HFFc6 (cell line): Measurements from ENCODE around the gene CDC42BPA. TPM values are rescaled to one million over a fixed set of nuclear protein-coding genes. Genes with fewer than 3 reads are reported as not detected.

ENCODE experiments used
- DNase-seq: peaks from one replicate; pipeline ENCODE4 v3.0.0-alpha.2; 2018
- H3K27ac Mint-ChIP-seq: 2 replicates; pipeline ENCODE4 v1.8.0; 2020; ENCODE audit warnings: mild to moderate bottlenecking, mixed read lengths
- H3K27me3 Mint-ChIP-seq: 2 replicates; pipeline ENCODE4 v1.8.0; 2021; ENCODE audit warnings: mild to moderate bottlenecking, moderate library complexity, mixed read lengths; ENCODE audit not compliant: insufficient read depth
- H3K36me3 Mint-ChIP-seq: 2 replicates; pipeline ENCODE4 v1.8.0; 2021; ENCODE audit warnings: low read depth, mixed read lengths
- H3K4me1 Mint-ChIP-seq: 2 replicates; pipeline ENCODE4 v1.8.0; 2020; ENCODE audit warnings: low read depth, mixed read lengths
- H3K4me3 Mint-ChIP-seq: 2 replicates; pipeline ENCODE4 v1.8.0; 2020; ENCODE audit warnings: mild to moderate bottlenecking, moderate library complexity, mixed read lengths
- H3K9me3 Mint-ChIP-seq: 2 replicates; pipeline ENCODE4 v1.8.0; 2020; ENCODE audit warnings: mild to moderate bottlenecking, mixed read lengths
- total RNA-seq, 6 experiments: library from RNA; stranded (reverse); fragmentation: NEBNext Ultra II Directional; extraction: Animal tissue kit (Norgen Biotek cat#: 25700); gene quantifications; 2 replicates in 1 of 6; 3 replicates in 5 of 6; pipeline ENCODE4 v1.2.3, GENCODE V29; 2021
- TF ChIP-seq, protein P1 (sequence below): fragments of 200-600 bp; sonication (generic); IDR thresholded peaks from 2 replicates; pipeline ENCODE4 v1.5.0; 2021; ENCODE audit warnings: antibody characterized with exemption, mild to moderate bottlenecking

CDC42BPA gene
- total RNA-seq, 6 experiments from 2014 or later = 32.8 to 37.8 (median 35.8) TPM

DNA sequence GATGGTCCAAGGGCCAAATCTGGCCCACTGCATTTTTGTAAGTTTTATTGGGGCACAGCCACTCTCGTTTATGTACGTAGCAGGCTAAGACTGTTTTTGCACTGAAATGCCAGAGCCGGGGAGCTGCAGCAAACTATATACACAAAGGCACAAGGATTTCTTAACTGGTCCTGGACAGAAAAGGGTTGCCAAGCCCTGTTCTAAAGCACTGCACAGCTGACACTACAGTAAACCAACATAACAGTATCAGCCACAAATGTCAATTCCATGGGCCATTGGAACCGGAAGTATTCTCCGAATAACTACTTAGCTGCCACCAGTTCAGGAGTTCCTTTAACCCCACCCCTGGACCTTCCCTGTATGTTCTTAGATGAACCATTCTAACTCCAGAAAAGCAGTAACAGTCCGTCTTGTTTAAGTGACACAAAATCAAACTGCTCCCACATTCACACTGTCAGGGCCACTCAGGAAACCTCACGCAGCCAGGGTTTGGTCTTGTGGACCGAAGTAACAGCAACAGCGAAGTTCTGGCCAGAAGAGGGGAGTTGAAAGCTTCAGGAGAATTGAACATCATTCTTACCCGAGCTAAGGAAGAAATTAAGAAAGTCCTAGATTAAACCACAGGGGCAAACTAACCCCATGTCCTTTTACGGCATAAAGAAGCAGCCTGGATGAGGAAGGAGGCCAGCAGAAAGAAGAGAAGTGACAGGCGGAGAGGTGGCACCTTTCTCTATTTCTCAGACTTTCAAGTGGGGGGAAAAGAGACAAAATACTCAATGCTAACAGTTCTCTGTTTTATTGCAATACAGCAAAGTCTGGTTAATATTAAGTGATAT, 329.0 kb downstream of the CDC42BPA start:
- H3K4me3 Mint-ChIP-seq = no peak overlapping the region
- TF ChIP-seq, protein P1, sequence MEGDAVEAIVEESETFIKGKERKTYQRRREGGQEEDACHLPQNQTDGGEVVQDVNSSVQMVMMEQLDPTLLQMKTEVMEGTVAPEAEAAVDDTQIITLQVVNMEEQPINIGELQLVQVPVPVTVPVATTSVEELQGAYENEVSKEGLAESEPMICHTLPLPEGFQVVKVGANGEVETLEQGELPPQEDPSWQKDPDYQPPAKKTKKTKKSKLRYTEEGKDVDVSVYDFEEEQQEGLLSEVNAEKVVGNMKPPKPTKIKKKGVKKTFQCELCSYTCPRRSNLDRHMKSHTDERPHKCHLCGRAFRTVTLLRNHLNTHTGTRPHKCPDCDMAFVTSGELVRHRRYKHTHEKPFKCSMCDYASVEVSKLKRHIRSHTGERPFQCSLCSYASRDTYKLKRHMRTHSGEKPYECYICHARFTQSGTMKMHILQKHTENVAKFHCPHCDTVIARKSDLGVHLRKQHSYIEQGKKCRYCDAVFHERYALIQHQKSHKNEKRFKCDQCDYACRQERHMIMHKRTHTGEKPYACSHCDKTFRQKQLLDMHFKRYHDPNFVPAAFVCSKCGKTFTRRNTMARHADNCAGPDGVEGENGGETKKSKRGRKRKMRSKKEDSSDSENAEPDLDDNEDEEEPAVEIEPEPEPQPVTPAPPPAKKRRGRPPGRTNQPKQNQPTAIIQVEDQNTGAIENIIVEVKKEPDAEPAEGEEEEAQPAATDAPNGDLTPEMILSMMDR = no peak
- no peak for DNase-seq
- peaks cover 7% of the 10 kb centered on the region for H3K27me3 Mint-ChIP-seq
- no peaks in the 10 kb centered on the region for H3K4me1 Mint-ChIP-seq
- H3K36me3 Mint-ChIP-seq = peaks cover 32% of the 10 kb centered on the region
- no peak overlapping the region for H3K27ac Mint-ChIP-seq
- H3K9me3 Mint-ChIP-seq = no peaks in the 10 kb centered on the region

DNA sequence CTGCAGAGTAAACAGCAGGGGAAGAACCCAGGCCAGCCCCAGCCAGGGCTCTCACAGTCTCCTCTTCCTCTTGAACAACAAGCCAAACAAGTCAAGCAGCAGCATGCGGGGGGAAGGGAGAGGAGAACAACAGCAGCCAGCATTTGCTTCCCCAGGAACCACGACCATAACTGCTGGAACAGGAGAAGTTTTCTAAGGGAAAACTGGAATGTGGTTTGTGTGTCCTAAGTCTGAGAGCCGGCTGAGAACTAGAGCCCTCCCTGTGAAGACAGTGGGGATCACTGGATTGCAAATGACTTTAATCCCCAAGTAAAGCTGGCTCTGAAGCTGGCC, 330.0 kb downstream of the CDC42BPA start:
- DNase-seq = no peak
- Mint-ChIP-seq H3K36me3 (peaks cover 26% of the 10 kb centered on the region), H3K4me3 (no peak overlapping the region), H3K4me1 (no peaks in the 10 kb centered on the region), H3K9me3 (no peaks in the 10 kb centered on the region), H3K27ac (no peak overlapping the region), H3K27me3 (peaks cover 5% of the 10 kb centered on the region; the same call in 1 of the 2 replicates)
- TF ChIP-seq, protein P1 = no peak

DNA sequence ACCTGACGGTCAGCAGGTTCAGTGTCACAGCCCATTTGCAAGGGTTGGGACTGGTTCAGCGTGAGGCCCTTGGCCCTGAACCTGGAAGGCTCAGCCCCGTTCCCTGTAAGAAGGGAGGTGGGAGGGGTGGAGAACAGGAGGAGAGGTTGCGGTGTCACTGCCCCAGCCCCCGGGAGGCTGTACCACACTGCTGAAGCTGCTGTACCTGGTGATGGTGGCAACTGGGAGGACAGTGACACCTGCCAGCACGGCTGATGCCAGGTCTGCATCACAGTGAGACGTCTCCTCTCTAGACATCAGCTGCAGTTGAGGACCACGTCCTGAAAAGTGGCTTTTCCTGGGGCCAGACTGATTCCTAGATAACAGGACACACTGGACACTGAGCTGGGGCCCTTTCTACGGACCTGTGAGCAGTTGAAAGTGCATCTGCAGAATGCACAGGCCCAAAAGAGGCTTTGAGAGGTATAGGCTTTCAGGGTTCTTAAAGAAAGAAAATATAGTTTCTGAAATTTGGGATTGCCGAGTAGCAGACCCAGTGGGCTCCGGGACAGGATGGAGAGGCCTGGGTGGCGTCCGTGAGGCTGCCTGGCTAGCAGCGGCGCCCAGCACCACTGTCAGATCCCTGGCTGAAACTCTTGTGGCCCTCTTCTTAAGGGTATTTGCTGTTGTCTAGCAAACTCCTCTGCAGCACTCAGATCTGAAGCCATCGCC, 330.5 kb downstream of the CDC42BPA start:
- no peak for DNase-seq
- Mint-ChIP-seq H3K4me1 (no peaks in the 10 kb centered on the region), H3K36me3 (peaks cover 26% of the 10 kb centered on the region), H3K4me3 (no peak overlapping the region), H3K27ac (no peak overlapping the region), H3K9me3 (no peaks in the 10 kb centered on the region), H3K27me3 (peaks cover 5% of the 10 kb centered on the region; the same call in 1 of the 2 replicates)
- TF ChIP-seq, protein P1 = no peak

DNA sequence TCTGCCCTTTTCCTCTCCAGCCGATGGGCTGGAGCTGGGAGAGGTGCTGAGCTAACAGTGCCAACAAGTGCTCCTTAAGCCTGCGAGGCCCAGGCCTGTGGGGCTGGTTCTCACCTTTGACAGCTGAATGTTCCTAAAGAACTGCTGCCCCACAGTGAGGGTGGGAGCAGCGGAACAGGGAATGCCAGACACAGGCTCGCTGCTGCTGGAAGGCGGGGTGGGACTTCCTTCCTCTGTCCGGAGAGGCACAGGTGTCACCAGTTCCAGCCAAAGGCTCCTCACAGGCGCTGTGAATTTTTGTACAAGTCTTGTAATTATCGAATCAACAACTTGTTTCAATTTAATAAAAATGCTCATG, 331.1 kb downstream of the CDC42BPA start:
- Mint-ChIP-seq H3K36me3 (peaks cover 26% of the 10 kb centered on the region), H3K4me1 (no peaks in the 10 kb centered on the region), H3K4me3 (no peak overlapping the region), H3K9me3 (no peaks in the 10 kb centered on the region), H3K27ac (no peak overlapping the region), H3K27me3 (peaks cover 5% of the 10 kb centered on the region; the same call in 1 of the 2 replicates)
- DNase-seq = no peak
- TF ChIP-seq, protein P1 = no peak

DNA sequence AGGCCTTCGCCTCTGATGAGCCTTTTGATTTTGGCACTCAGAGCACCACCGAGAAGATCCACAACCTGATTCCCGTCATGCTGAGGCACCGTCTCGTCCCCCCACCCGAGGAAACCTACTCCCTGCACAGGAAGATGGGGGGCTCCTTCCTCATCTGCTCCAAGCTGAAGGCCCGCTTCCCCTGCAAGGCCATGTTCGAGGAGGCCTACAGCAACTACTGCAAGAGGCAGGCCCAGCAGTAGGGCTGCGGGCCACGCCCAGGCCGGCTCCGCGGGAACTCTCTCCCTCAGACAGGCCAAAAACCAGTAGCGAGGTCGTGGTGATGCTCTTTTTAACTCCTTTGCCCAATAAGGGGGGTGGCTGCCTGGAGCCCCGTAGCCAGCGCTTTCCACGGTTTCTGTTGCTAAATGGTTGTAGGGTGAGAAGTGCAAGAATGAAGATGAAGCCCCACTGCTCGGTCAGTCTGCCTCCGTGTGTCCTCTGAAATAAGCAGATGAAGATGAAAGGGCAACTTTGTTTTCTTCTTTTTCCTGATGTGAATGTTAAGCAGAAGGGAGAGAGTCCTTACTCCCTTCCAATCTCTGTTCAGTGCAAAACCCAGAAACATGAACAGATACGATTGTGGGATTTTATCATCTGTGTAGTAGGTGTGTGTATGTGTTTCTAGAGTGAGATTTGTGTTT, 331.7 kb downstream of the CDC42BPA start:
- Mint-ChIP-seq H3K4me1 (no peaks in the 10 kb centered on the region), H3K36me3 (peaks cover 26% of the 10 kb centered on the region), H3K4me3 (no peak overlapping the region), H3K27ac (no peak overlapping the region; the same call in 1 of the 2 replicates), H3K27me3 (peaks cover 5% of the 10 kb centered on the region; the same call in 1 of the 2 replicates), H3K9me3 (no peaks in the 10 kb centered on the region)
- TF ChIP-seq, protein P1 = no peak
- no peak for DNase-seq
